ENCODE measurements around the gene PRKAR2A. TPM values are rescaled to one million over a fixed set of nuclear protein-coding genes. Genes with fewer than 3 reads are reported as not detected.

The PRKAR2A gene
- polyA plus RNA-seq, 2 of the 4 experiments (the other 2 are of a cell fraction): 15.3 to 17.2 TPM

GRCh38 chr3:48826451-48826850, 21.2 kb downstream of the PRKAR2A start:
- H3K27ac ChIP-seq: no peak overlapping the region
- no peaks in the 10 kb centered on the region for H3K9me3 ChIP-seq
- ChIA-PET POLR2A (no interaction called here), CTCF (no interaction called here)
- 0 out of 3 replicates have a peak, but pooled peaks cover 6% of the 10 kb centered on the region for H3K4me1 ChIP-seq
- FAIRE-seq (no peak), DNase-seq (ENCODE audit: low read depth in 1 of 2, low spot score in 1 of 2) (no peak), ATAC-seq (no peak)
- no peak for TF ChIP-seq ZSCAN20 (CRISPR knock-in tag; IDR thresholded peaks at IDR 0.05)
- TF ChIP-seq SMC3 (IDR thresholded peaks at IDR 0.05): no peak
- TF ChIP-seq HOXA7 (CRISPR knock-in tag; IDR thresholded peaks at IDR 0.05): no peak
- no peak for TF ChIP-seq RCOR1 (IDR thresholded peaks at IDR 0.05; ENCODE audit: low read depth, low read length)
- no peak for TF ChIP-seq ZC3H11A (IDR thresholded peaks at IDR 0.05)
- no peak for TF ChIP-seq SREBF2 (IDR thresholded peaks at IDR 0.05)
- no peak for TF ChIP-seq MAZ (IDR thresholded peaks at IDR 0.05; ENCODE audit: borderline replicate concordance, low read depth, low read length)
- no peak for TF ChIP-seq HOXB13 (CRISPR knock-in tag; IDR thresholded peaks at IDR 0.05; ENCODE audit: low read depth)
- no peak for TF ChIP-seq PHF8 (IDR thresholded peaks at IDR 0.05; ENCODE audit: borderline replicate concordance, low read depth)
- TF ChIP-seq PBX3 (IDR thresholded peaks at IDR 0.05): no peak
- TF ChIP-seq RAD21 (conservative IDR thresholded peaks at IDR 0.05 in 1 of 2, IDR thresholded peaks at IDR 0.05 in 1 of 2): no peak
- no peak for TF ChIP-seq TP53 (CRISPR knock-in tag; IDR thresholded peaks at IDR 0.05)
- no peak for TF ChIP-seq JUN (IDR thresholded peaks at IDR 0.05)
- TF ChIP-seq BHLHE40 (IDR thresholded peaks at IDR 0.05; ENCODE audit: low read depth, low read length): no peak
- no peak for TF ChIP-seq GATA3 (IDR thresholded peaks at IDR 0.05; ENCODE audit: borderline replicate concordance)
- 85% methylated on average over 2 of the region's 2 CpGs for WGBS (ENCODE audit: missing lambda C conversion rate)
- no peak overlapping the region; the same call in 2 of the 3 replicates for H3K4me2 ChIP-seq
- no peak overlapping the region for H3K4me3 ChIP-seq

GRCh38 chr3:48820612-48821324, 26.9 kb downstream of the PRKAR2A start:
- Histone ChIP-seq H3K4me3 (no peak overlapping the region), H3K27ac (no peak overlapping the region), H3K4me2 (no peak overlapping the region), H3K4me1 (no peaks in the 10 kb centered on the region), H3K9me3 (no peaks in the 10 kb centered on the region)
- TF ChIP-seq FOSB (CRISPR knock-in tag; IDR thresholded peaks at IDR 0.05) (no peak), CBX8 (IDR thresholded peaks at IDR 0.05) (no peak), RAD21 (conservative IDR thresholded peaks at IDR 0.05 in 1 of 2, IDR thresholded peaks at IDR 0.05 in 1 of 2) (no peak), NR3C1 (IDR thresholded peaks at IDR 0.05) (no peak), HOXB13 (CRISPR knock-in tag; IDR thresholded peaks at IDR 0.05; ENCODE audit: low read depth) (no peak), JUN (IDR thresholded peaks at IDR 0.05) (no peak), E2F6 (IDR thresholded peaks at IDR 0.05; ENCODE audit: borderline replicate concordance, low read depth) (no peak), ESRRA (IDR thresholded peaks at IDR 0.05; ENCODE audit: borderline replicate concordance, low read length) (no peak), EHF (CRISPR knock-in tag; IDR thresholded peaks at IDR 0.05) (no peak), HDAC2 (IDR thresholded peaks at IDR 0.05) (no peak), RCOR1 (IDR thresholded peaks at IDR 0.05; ENCODE audit: low read depth, low read length) (no peak), CBX2 (IDR thresholded peaks at IDR 0.05; ENCODE audit: borderline replicate concordance, low read depth) (no peak), TFCP2L1 (CRISPR knock-in tag; IDR thresholded peaks at IDR 0.05) (no peak), FOSL2 (IDR thresholded peaks at IDR 0.05) (no peak), FOSL2 (CRISPR knock-in tag; IDR thresholded peaks at IDR 0.05) (no peak), RARB (CRISPR knock-in tag; IDR thresholded peaks at IDR 0.05) (no peak)
- no peak for FAIRE-seq
- no peak for ATAC-seq
- 88% methylated on average over 2 of the region's 2 CpGs for WGBS (ENCODE audit: missing lambda C conversion rate)
- ChIA-PET POLR2A (no interaction called here), CTCF (no interaction called here)
- no peak for DNase-seq (ENCODE audit: low read depth in 1 of 2, low spot score in 1 of 2)
